ENCODE measurements around the gene LIX1L.
A peak's percentile ranks its signal among the peaks of the same experiment; 100 is the strongest.

LIX1L gene

DNA sequence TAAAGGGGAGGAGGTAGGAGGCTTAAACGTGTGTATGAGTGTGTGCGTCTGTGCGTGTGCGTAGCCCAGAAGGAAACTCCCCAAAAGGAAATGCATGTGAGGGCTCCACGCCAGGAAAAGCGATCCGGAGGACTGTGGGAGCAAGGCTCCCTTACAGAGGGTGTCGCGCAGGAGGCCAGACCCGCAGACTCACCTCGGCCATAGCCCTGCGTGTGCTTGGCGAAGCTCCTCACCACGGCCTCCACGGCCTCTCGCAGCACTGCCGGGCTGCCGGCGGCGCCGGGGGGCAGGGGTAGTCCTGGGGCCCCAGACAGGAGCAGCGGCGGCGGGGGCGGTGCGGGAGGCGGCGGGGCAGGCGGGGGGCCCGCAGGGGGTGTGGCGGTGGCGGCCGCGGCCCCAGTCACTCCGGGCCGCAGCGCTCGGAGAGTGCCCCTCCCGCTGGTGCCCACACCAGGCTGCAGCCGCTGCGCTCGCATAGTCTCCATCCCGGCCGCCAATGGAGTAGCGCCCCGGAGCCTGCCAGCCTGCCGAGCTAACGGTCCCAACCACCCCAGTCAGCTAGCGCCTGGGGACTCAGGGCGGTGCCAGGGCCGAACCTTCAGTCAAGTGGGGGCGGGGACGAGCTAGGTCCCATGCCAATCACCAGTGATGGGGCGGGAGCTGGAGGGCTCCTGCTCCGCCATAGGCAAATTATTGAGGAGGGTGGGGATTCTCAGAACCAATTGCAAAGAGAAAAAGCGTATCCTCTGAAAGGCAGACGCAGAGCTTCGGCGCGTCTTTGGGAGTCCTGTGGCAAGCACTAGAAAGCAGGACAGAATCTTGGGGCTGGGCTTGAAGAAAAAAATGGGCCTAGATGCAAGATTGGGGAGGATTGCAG is at the start of gene LIX1L:
TSS of gene LIX1L (minus strand) at position 575 of the 877 bp plus-strand sequence. CDS start at position 485, 90 bp downstream.
- H3K36me3 ChIP-seq (ENCODE audit: insufficient read depth, low read length), result no peaks in the 10 kb centered on the region
- H3F3A ChIP-seq (ENCODE audit: low read depth), result 0 out of 2 replicates have a peak, but pooled peaks cover under 1% of the 10 kb centered on the region
- H3K9ac ChIP-seq (ENCODE audit: low read depth, low read length, poor library complexity, severe bottlenecking), result peak within 1 kb of the TSS; percentile 86
- H3K4me3 ChIP-seq (ENCODE audit: low read length, poor library complexity, severe bottlenecking), result peak within 1 kb of the TSS; percentile 79
- no peaks in the 10 kb centered on the region for H3K9me3 ChIP-seq (ENCODE audit: insufficient read depth, low read depth, low read length)
- TF ChIP-seq EZH2phosphoT487 (IDR thresholded peaks at IDR 0.05; ENCODE audit: borderline replicate concordance), result no peak
- TF ChIP-seq, protein P1, sequence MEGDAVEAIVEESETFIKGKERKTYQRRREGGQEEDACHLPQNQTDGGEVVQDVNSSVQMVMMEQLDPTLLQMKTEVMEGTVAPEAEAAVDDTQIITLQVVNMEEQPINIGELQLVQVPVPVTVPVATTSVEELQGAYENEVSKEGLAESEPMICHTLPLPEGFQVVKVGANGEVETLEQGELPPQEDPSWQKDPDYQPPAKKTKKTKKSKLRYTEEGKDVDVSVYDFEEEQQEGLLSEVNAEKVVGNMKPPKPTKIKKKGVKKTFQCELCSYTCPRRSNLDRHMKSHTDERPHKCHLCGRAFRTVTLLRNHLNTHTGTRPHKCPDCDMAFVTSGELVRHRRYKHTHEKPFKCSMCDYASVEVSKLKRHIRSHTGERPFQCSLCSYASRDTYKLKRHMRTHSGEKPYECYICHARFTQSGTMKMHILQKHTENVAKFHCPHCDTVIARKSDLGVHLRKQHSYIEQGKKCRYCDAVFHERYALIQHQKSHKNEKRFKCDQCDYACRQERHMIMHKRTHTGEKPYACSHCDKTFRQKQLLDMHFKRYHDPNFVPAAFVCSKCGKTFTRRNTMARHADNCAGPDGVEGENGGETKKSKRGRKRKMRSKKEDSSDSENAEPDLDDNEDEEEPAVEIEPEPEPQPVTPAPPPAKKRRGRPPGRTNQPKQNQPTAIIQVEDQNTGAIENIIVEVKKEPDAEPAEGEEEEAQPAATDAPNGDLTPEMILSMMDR (conservative IDR thresholded peaks at IDR 0.05; ENCODE audit: low read length), result no peak
- H3K4me1 ChIP-seq (ENCODE audit: insufficient read depth, low read length, poor library complexity, severe bottlenecking), result peaks cover 63% of the 10 kb centered on the region
- H3K9me2 ChIP-seq (replicated peaks; ENCODE audit: low read depth, low read length), result no peaks in the 10 kb centered on the region
- H2AFZ ChIP-seq (ENCODE audit: low read length), result peak within 1 kb of the TSS; percentile 80
- H3K27me3 ChIP-seq (ENCODE audit: insufficient read depth, low read length, poor library complexity, severe bottlenecking), result no peaks in the 10 kb centered on the region
- peaks cover 71% of the 10 kb centered on the region for H3K79me2 ChIP-seq (ENCODE audit: insufficient read depth, low read length)
- H3K4me2 ChIP-seq (ENCODE audit: low read depth, low read length, poor library complexity, severe bottlenecking), result peak within 1 kb of the TSS; percentile 91
- peaks cover 17% of the 10 kb centered on the region for H4K20me1 ChIP-seq (ENCODE audit: insufficient read depth, low read length, poor library complexity, severe bottlenecking)

DNA sequence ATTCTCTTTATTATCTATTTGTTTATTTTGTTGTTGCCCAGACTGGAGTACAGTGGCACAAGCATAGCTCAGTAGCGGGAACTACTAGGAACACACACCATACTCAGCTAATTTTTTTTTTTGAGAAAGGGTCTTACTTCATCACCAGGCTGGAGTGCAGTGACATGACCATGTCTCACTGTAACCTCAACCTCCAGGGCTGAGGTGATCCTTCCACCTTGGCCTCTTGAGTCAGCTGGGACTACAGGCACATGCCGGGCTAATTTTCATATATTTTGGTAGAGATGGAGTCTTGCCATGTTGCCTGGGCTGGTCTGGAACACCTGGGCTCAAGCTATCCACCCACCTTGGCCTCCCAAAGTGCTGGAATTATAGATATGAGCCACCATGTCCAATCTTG is 43.9 kb upstream of the LIX1L start:
- Histone ChIP-seq H3K9me3 (ENCODE audit: insufficient read depth, low read depth, low read length) (no peaks in the 10 kb centered on the region), H3K9ac (ENCODE audit: low read depth, low read length, poor library complexity, severe bottlenecking) (no peak overlapping the region), H3K4me3 (ENCODE audit: low read length, poor library complexity, severe bottlenecking) (no peak overlapping the region), H4K20me1 (ENCODE audit: insufficient read depth, low read length, poor library complexity, severe bottlenecking) (no peaks in the 10 kb centered on the region), H3K9me2 (replicated peaks; ENCODE audit: low read depth, low read length) (no peaks in the 10 kb centered on the region), H2AFZ (ENCODE audit: low read length) (no peak overlapping the region), H3K4me1 (ENCODE audit: insufficient read depth, low read length, poor library complexity, severe bottlenecking) (peaks cover 21% of the 10 kb centered on the region), H3K79me2 (ENCODE audit: insufficient read depth, low read length) (peaks cover 4% of the 10 kb centered on the region; the same call in 1 of the 2 replicates), H3K4me2 (ENCODE audit: low read depth, low read length, poor library complexity, severe bottlenecking) (no peak overlapping the region), H3K27me3 (ENCODE audit: insufficient read depth, low read length, poor library complexity, severe bottlenecking) (no peaks in the 10 kb centered on the region), H3F3A (ENCODE audit: low read depth) (0 out of 2 replicates have a peak, but pooled peaks cover 4% of the 10 kb centered on the region), H3K36me3 (ENCODE audit: insufficient read depth, low read length) (no peaks in the 10 kb centered on the region)
- no peak for TF ChIP-seq EZH2phosphoT487 (IDR thresholded peaks at IDR 0.05; ENCODE audit: borderline replicate concordance)
- TF ChIP-seq, protein P1 (conservative IDR thresholded peaks at IDR 0.05; ENCODE audit: low read length), result no peak

GRCh38 chr1:145999321-146000024 is 41.7 kb upstream of the LIX1L start:
- H3K36me3 ChIP-seq (ENCODE audit: insufficient read depth, low read length), result peaks cover 9% of the 10 kb centered on the region; the same call in 1 of the 2 replicates
- H4K20me1 ChIP-seq (ENCODE audit: insufficient read depth, low read length, poor library complexity, severe bottlenecking), result peaks cover 17% of the 10 kb centered on the region
- peak overlapping the region; percentile 38 for H3K9ac ChIP-seq (ENCODE audit: low read depth, low read length, poor library complexity, severe bottlenecking)
- H3K79me2 ChIP-seq (ENCODE audit: insufficient read depth, low read length), result peaks cover 25% of the 10 kb centered on the region
- peak overlapping the region; percentile 33 for H3K4me2 ChIP-seq (ENCODE audit: low read depth, low read length, poor library complexity, severe bottlenecking)
- H3K4me3 ChIP-seq (ENCODE audit: low read length, poor library complexity, severe bottlenecking), result no peak overlapping the region
- peaks cover 21% of the 10 kb centered on the region for H3K4me1 ChIP-seq (ENCODE audit: insufficient read depth, low read length, poor library complexity, severe bottlenecking)
- H3K9me3 ChIP-seq (ENCODE audit: insufficient read depth, low read depth, low read length), result no peaks in the 10 kb centered on the region
- H2AFZ ChIP-seq (ENCODE audit: low read length), result peak overlapping the region; percentile 9; the same call in 1 of the 2 replicates
- TF ChIP-seq, protein P1 (conservative IDR thresholded peaks at IDR 0.05; ENCODE audit: low read length), result no peak
- no peak for TF ChIP-seq EZH2phosphoT487 (IDR thresholded peaks at IDR 0.05; ENCODE audit: borderline replicate concordance)
- H3K9me2 ChIP-seq (replicated peaks; ENCODE audit: low read depth, low read length), result no peaks in the 10 kb centered on the region
- peaks cover 9% of the 10 kb centered on the region for H3K27me3 ChIP-seq (ENCODE audit: insufficient read depth, low read length, poor library complexity, severe bottlenecking)
- 0 out of 2 replicates have a peak, but pooled peaks cover 4% of the 10 kb centered on the region for H3F3A ChIP-seq (ENCODE audit: low read depth)

Data from Loucy (cell line).